ENCODE measurements around the gene GOPC.
A peak's percentile ranks its signal among the peaks of the same experiment; 100 is the strongest.
"Not testable (repeated sequence)": the region's sequence is repeated elsewhere in the genome, so short reads cannot be mapped to it uniquely, and the experiment has no call there.

Gene GOPC

GRCh38 chr6:117602151-117602898 lies at the start of gene GOPC:
GOPC (minus strand) TSS chr6:117602511; CDS start chr6:117602288, 223 bp downstream.
- peak; percentile 91 for DNase-seq

GRCh38 chr6:117651984-117652383 lies 49.7 kb upstream of the GOPC start:
- DNase-seq: not testable (repeated sequence)

GRCh38 chr6:117642976-117643375 lies 40.7 kb upstream of the GOPC start:
- DNase-seq: no peak

GRCh38 chr6:117637770-117638169 lies 35.5 kb upstream of the GOPC start:
- no peak for DNase-seq

GRCh38 chr6:117629119-117629660 lies 26.9 kb upstream of the GOPC start:
- DNase-seq: no peak

- DNase-seq: no peak
These were observed 25.2 kb upstream of the GOPC start for GRCh38 chr6:117627533-117627932.

- DNase-seq: no peak
These were observed 22.7 kb upstream of the GOPC start for GRCh38 chr6:117624869-117625481.

GRCh38 chr6:117619178-117619577 lies 16.9 kb upstream of the GOPC start:
- no peak for DNase-seq

GRCh38 chr6:117617210-117618035 lies 15.1 kb upstream of the GOPC start:
- no peak for DNase-seq

GRCh38 chr6:117616391-117617209 lies 14.3 kb upstream of the GOPC start:
- DNase-seq: no peak

GRCh38 chr6:117615750-117616390 lies 13.6 kb upstream of the GOPC start:
- DNase-seq: no peak

- no peak for DNase-seq
These were observed 11.7 kb upstream of the GOPC start for GRCh38 chr6:117613920-117614560.

- DNase-seq: no peak
These were observed 5.2 kb upstream of the GOPC start for GRCh38 chr6:117607511-117607910.

GRCh38 chr6:117605169-117605826 lies 3.0 kb upstream of the GOPC start:
- DNase-seq: no peak

GRCh38 chr6:117603821-117604220 lies 1.5 kb upstream of the GOPC start:
- DNase-seq: no peak

GRCh38 chr6:117602899-117603588 lies 733 bp upstream of the GOPC start:
- DNase-seq: no peak

- no peak for DNase-seq
These were observed 530 bp downstream of the GOPC start for GRCh38 chr6:117601811-117602150.

GRCh38 chr6:117600008-117600743 lies 2.1 kb downstream of the GOPC start:
- no peak for DNase-seq

GRCh38 chr6:117597755-117598154 lies 4.6 kb downstream of the GOPC start:
- DNase-seq: no peak

All from activated CD4-positive, alpha-beta T cell treated with anti-CD3 and anti-CD28 coated beads for 1 hour (primary cell).